ENCODE measurements around the gene TSPEAR. TPM values are rescaled to one million over a fixed set of nuclear protein-coding genes. Genes with fewer than 3 reads are reported as not detected.

Gene TSPEAR
- total and polyA plus RNA-seq, 9 of the 15 experiments (the other 6 are each of a cell fraction or from before 2014, with no cell fraction given), result not detected

DNA sequence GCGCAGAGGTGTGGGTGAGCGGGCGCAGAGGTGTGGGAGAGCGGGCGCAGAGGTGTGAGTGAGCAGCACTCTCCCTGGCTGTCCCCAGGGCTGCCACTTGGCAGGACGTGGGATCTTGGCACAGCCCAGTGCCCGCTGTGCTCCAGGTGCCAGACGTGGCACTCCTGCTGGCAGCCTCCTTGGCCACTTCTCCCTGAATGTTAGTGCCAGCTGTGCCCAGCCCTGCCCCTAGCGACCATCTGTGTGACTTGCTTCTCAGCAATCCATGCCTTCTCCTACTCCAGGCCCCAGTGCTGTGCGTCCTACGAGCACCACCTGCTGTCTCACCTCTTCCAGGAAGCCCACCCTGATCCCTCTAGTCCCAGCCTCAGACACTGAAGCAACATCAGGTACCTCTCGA, 201.8 kb downstream of the TSPEAR start:
- H4K20me1 ChIP-seq (replicated peaks; ENCODE audit: control insufficient read depth, insufficient read depth, low read length), result peaks cover 15% of the 10 kb centered on the region
- 0% methylated on average over 4 of the region's 12 CpGs for WGBS (ENCODE audit: insufficient coverage, low coverage, missing lambda C conversion rate)
- H3K4me2 ChIP-seq (ENCODE audit: insufficient read depth, low read length), result no peak overlapping the region
- no peaks in the 10 kb centered on the region for H3K79me2 ChIP-seq (ENCODE audit: control insufficient read depth, insufficient read depth, low read length)
- no peaks in the 10 kb centered on the region for H3K36me3 ChIP-seq (ENCODE audit: control insufficient read depth, insufficient read depth, low read length)
- no peaks in the 10 kb centered on the region for H3K9me3 ChIP-seq (replicated peaks; ENCODE audit: control insufficient read depth, insufficient read depth, low read depth, low read length)
- H3K9me1 ChIP-seq (ENCODE audit: control insufficient read depth, insufficient read depth, low read length), result no peaks in the 10 kb centered on the region
- H3K9ac ChIP-seq (ENCODE audit: insufficient read depth in 1 of 2, low read depth in 2 of 2, low read length in 2 of 2), result no peak overlapping the region
- no peak for FAIRE-seq
- BruUV-seq (replicated peaks), result no TSS peak
- ChIA-PET CTCF (ENCODE audit: low intra/inter-chr PET ratio) (interaction anchor here (0.6 to 2.2 kb wide), 4 partner anchors 207 to 399 kb away, joined by 3 to 16 read pairs (median 4); no protein-coding TSS in a partner anchor), POLR2A (interaction anchor here (1.3 kb wide), 2 partner anchors 239 to 434 kb away, joined by 3 to 4 read pairs; no protein-coding TSS in a partner anchor)
- no peak for ATAC-seq
- H3K4me3 ChIP-seq, result no peak overlapping the region
- no peak overlapping the region for H3K27ac ChIP-seq (ENCODE audit: extremely low read depth, low read depth, low read length)
- peaks cover 0 to 18% of the 10 kb centered on the region in 2 experiments; a peak in 2 of 5 replicates for H3K4me1 ChIP-seq (replicated peaks in 1 of 2; ENCODE audit: control insufficient read depth in 2 of 2, insufficient read depth in 2 of 2, low read length in 2 of 2)
- DNase-seq (ENCODE audit: extremely low read depth in 1 of 4, low spot score in 3 of 4), result no peak
- intact Hi-C loops (cut with micrococcal nuclease), result no loop called here
- H2AFZ ChIP-seq (ENCODE audit: low read depth, low read length), result no peak overlapping the region
- H3K27me3 ChIP-seq (ENCODE audit: control insufficient read depth in 2 of 2, insufficient read depth in 2 of 2, low read length in 2 of 2), result peaks cover 36 to 52% of the 10 kb centered on the region in 2 experiments
- no peak for TF ChIP-seq SMAD3 (CRISPR knock-in tag; conservative IDR thresholded peaks at IDR 0.05)
- TF ChIP-seq, protein P1, sequence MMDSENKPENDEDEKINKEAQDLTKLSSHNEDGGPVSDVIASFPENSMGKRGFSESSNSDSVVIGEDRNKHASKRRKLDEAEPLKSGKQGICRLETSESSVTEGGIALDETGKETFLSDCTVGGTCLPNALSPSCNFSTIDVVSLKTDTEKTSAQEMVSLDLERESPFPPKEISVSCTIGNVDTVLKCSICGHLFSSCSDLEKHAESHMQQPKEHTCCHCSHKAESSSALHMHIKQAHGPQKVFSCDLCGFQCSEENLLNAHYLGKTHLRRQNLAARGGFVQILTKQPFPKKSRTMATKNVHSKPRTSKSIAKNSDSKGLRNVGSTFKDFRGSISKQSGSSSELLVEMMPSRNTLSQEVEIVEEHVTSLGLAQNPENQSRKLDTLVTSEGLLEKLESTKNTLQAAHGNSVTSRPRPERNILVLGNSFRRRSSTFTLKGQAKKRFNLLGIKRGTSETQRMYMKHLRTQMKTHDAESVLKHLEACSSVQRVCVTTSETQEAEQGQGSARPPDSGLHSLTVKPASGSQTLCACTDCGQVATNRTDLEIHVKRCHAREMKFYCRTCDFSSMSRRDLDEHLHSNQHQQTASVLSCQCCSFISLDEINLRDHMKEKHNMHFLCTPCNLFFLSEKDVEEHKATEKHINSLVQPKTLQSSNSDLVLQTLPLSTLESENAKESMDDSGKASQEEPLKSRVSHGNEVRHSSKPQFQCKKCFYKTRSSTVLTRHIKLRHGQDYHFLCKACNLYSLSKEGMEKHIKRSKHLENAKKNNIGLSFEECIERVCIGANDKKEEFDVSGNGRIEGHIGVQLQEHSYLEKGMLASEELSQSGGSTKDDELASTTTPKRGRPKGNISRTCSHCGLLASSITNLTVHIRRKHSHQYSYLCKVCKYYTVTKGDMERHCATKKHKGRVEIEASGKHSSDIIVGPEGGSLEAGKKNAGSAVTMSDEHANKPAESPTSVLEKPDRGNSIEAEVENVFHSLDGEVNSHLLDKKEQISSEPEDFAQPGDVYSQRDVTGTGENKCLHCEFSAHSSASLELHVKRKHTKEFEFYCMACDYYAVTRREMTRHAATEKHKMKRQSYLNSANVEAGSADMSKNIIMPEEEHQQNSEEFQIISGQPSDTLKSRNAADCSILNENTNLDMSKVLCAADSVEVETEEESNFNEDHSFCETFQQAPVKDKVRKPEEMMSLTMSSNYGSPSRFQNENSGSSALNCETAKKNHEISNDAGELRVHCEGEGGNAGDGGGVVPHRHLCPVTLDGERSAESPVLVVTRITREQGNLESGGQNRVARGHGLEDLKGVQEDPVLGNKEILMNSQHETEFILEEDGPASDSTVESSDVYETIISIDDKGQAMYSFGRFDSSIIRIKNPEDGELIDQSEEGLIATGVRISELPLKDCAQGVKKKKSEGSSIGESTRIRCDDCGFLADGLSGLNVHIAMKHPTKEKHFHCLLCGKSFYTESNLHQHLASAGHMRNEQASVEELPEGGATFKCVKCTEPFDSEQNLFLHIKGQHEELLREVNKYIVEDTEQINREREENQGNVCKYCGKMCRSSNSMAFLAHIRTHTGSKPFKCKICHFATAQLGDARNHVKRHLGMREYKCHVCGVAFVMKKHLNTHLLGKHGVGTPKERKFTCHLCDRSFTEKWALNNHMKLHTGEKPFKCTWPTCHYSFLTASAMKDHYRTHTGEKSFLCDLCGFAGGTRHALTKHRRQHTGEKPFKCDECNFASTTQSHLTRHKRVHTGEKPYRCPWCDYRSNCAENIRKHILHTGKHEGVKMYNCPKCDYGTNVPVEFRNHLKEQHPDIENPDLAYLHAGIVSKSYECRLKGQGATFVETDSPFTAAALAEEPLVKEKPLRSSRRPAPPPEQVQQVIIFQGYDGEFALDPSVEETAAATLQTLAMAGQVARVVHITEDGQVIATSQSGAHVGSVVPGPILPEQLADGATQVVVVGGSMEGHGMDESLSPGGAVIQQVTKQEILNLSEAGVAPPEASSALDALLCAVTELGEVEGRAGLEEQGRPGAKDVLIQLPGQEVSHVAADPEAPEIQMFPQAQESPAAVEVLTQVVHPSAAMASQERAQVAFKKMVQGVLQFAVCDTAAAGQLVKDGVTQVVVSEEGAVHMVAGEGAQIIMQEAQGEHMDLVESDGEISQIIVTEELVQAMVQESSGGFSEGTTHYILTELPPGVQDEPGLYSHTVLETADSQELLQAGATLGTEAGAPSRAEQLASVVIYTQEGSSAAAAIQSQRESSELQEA (IDR thresholded peaks at IDR 0.05; ENCODE audit: low read depth), result no peak
- no peak for TF ChIP-seq SUPT5H (IDR thresholded peaks at IDR 0.05)
- TF ChIP-seq, protein P2, sequence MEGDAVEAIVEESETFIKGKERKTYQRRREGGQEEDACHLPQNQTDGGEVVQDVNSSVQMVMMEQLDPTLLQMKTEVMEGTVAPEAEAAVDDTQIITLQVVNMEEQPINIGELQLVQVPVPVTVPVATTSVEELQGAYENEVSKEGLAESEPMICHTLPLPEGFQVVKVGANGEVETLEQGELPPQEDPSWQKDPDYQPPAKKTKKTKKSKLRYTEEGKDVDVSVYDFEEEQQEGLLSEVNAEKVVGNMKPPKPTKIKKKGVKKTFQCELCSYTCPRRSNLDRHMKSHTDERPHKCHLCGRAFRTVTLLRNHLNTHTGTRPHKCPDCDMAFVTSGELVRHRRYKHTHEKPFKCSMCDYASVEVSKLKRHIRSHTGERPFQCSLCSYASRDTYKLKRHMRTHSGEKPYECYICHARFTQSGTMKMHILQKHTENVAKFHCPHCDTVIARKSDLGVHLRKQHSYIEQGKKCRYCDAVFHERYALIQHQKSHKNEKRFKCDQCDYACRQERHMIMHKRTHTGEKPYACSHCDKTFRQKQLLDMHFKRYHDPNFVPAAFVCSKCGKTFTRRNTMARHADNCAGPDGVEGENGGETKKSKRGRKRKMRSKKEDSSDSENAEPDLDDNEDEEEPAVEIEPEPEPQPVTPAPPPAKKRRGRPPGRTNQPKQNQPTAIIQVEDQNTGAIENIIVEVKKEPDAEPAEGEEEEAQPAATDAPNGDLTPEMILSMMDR (IDR thresholded peaks at IDR 0.05 in 2 of 3, conservative IDR thresholded peaks at IDR 0.05 in 1 of 3; ENCODE audit: insufficient read depth in 2 of 3, low read depth in 1 of 3, low read length in 3 of 3), result peak in 1 of 3 experiments; percentile 14; a peak in 1 of 6 replicates
- TF ChIP-seq, protein P3, sequence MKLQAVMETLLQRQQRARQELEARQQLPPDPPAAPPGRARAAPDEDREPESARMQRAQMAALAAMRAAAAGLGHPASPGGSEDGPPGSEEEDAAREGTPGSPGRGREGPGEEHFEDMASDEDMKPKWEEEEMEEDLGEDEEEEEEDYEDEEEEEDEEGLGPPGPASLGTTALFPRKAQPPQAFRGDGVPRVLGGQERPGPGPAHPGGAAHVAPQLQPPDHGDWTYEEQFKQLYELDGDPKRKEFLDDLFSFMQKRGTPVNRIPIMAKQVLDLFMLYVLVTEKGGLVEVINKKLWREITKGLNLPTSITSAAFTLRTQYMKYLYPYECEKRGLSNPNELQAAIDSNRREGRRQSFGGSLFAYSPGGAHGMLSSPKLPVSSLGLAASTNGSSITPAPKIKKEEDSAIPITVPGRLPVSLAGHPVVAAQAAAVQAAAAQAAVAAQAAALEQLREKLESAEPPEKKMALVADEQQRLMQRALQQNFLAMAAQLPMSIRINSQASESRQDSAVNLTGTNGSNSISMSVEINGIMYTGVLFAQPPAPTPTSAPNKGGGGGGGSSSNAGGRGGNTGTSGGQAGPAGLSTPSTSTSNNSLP (IDR thresholded peaks at IDR 0.05; ENCODE audit: borderline replicate concordance, low read depth, low read length), result no peak
- TF ChIP-seq MXI1 (IDR thresholded peaks at IDR 0.05; ENCODE audit: low read depth, low read length), result no peak
- no peak for TF ChIP-seq E2F3 (CRISPR knock-in tag; IDR thresholded peaks at IDR 0.05)
- no peak for TF ChIP-seq STAG1 (CRISPR knock-in tag; IDR thresholded peaks at IDR 0.05; ENCODE audit: borderline replicate concordance)
- peak; percentile 94 for TF ChIP-seq ZFP36 (IDR thresholded peaks at IDR 0.05; ENCODE audit: low read depth, low read length, partially characterized antibody)
- TF ChIP-seq ZC3H11A (IDR thresholded peaks at IDR 0.05; ENCODE audit: low read depth, low read length), result no peak
- no peak for TF ChIP-seq ZNF224 (CRISPR knock-in tag; IDR thresholded peaks at IDR 0.05)
- TF ChIP-seq BCL6 (CRISPR knock-in tag; IDR thresholded peaks at IDR 0.05), result no peak
- in situ Hi-C loops (cut with MboI), result loop anchor here (10.0 kb wide), 1 partner anchor 425 kb away; no protein-coding TSS in a partner anchor
